Stimulated activated CD4-positive, alpha-beta T cell treated with anti-CD3 and anti-CD28 coated beads, Interleukin-4, amount 100 ng/mL, for 48 hours (primary cell): ENCODE data around the gene COL26A1.

ENCODE experiments used
- DNase-seq, 2 donors: peaks; one replicate each; pipeline ENCODE4 v3.0.0-alpha.2; 2020; ENCODE audit warnings: low read depth in 2 of 2

COL26A1 gene

GRCh38 chr7:101575168-101575567, 212.5 kb downstream of the COL26A1 start:
- DNase-seq = no peak

DNA sequence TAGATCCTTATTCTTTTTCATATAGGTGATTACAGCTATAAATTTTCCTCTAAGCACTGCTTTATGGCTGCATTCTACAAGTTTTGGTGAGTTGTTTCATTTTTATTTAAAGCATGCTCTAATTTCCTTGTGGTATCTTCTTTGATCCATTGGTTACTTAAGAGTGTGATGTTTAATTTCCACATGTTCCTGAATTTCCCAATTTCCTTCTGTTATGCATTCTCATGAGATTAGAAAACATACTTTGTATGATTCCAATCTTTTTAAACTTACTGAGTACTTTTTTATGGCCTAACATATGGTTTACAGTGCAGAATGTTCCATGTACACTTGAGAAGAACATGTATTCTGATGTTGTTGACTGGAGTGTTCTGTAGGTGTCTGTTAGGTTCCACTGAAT, 213.0 kb downstream of the COL26A1 start:
- DNase-seq = no peak

- DNase-seq = no peak
Observed at GRCh38 chr7:101576998-101577397, 214.3 kb downstream of the COL26A1 start.

DNA sequence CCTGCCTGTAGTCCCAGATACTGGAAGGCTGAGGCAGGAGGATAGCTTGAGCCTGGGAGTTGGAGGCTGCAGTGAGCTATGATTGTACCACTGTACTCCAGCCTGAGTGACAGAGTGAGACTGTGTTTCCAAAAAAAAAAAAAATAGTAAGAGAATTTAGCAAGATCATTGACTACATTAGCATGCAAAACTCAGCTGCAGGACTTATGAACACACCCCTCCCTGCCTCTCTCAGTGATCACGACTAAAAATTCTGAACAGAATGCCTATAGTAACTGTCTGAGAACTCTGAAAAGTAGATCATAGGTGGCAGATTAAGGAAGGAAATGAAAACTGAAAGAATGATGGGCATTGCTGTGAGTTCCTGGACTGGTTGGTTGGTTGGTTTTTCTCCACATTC, 215.9 kb downstream of the COL26A1 start:
- no peak for DNase-seq

- DNase-seq = no peak
Observed at GRCh38 chr7:101580596-101580995, 217.9 kb downstream of the COL26A1 start.

- no peak for DNase-seq
Observed at GRCh38 chr7:101581891-101582290, 219.2 kb downstream of the COL26A1 start.

- DNase-seq = no peak
Observed at GRCh38 chr7:101582971-101583370, 220.3 kb downstream of the COL26A1 start.

DNA sequence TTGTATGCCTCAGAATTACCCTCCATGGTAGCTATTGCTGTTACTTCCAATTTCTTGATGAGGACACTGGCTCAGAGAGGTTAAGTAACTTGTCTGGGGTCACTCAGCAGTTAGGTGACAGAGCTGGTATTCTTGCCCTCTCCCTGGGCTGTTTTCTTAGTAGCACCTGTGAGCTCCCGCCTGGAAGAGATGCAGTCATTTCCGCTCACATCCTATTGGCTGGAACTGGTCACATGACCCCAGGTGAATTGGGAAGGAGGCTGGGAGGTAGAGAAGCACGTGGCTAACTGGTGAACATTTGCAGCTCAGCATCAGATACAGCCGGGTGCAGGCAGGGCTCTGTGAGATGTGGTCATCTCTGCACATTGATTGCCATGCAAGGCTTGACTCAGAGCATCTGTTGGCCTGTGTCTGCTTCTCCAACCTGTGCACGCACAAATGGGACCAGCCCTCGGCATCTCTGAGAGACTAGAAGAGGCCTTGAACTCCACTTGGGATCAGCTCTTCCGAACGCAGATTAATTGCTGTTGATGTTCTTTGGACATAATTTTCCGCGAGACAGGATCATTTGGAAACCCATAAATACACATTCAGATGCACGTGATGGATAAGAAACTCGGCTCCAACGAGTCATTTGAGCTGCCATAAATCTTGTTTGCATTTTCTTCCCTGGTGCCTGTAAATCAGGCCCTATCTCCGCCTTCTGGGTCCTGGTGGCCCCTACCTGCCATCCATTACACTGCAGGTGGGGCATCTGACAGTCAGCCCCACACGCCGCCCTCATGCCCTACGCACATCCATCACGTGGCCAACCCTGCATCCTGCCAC, 223.6 kb downstream of the COL26A1 start:
- no peak for DNase-seq

DNA sequence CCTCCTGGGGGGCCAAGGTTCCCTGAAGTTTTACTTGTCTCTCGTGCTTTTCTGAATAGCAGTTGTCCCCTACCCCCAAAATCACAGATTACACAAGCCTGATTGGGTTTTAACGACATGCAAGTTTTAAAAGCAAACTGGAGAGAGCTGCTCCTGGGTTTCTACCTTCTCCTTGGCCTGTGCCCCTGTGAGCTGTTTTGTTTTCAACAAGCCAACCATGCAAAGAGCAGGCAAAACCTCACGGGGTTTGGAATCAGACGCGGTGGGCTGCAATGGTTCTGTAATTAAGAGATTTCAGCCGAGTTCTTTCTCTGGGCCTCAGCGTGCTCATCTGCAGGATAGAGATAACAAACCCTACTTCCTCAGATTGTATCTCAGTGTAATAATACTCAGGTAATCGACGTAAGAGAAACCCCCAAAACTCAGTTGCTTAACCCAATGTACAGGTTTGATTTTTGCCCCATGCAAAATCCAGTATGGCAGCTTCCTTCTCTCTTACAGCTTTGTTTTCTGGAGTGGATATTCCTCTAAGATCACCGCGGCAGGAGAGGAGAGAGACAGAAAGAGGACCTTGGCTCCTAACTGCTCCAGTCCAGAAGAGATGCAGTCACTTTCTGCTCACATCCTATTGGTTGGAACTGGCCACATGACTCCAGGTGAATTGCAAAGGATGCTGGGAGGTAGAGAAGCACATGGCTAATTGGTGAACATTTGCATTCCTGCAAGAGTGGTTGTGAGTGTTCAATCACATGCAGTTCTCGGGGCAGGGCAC, 224.4 kb downstream of the COL26A1 start:
- DNase-seq = no peak

DNA sequence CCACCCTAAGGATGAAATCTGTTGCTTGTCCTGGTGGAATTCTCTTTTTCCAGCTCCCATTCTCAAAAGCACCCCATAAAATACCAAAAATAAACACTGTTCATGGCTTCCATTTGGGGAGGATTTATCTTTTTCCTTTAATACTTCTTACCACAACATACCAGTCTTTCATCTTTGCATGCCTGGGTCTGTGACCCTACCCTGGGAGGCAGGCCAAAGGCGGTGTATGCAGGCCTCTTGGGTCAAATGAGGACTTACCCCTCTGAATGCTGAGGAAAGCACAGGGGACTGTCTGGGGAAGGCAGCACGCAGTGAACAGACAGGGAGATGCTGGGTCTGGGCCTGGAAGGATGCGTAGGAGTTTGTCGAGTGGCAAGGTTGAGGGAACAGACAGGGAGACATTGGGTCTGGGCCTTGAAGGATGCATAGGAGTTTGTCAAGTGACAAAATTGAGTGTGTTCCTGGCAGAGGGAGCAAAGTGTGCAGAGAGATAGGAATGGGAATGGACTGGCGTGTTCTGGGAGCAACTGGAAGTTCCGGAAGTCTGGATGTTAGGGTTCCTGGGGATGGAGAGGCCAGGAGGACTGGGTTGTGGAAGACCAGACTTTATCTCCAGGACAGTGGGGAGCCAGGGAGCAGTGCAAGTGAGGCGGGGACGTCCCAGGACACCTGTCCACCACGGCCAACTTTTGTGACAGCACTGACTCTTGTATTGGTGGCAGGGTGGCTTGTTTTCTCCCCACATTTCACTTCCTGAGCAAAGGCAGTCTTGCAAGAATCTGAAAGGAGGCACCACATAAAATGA, 225.7 kb downstream of the COL26A1 start:
- no peak for DNase-seq

GRCh38 chr7:101589052-101589451, 226.4 kb downstream of the COL26A1 start:
- DNase-seq = no peak

- DNase-seq = no peak
Observed at GRCh38 chr7:101589976-101590662, 227.4 kb downstream of the COL26A1 start.

- no peak for DNase-seq
Observed at GRCh38 chr7:101590663-101591435, 228.2 kb downstream of the COL26A1 start.

- DNase-seq = no peak
Observed at GRCh38 chr7:101591504-101591903, 228.8 kb downstream of the COL26A1 start.

DNA sequence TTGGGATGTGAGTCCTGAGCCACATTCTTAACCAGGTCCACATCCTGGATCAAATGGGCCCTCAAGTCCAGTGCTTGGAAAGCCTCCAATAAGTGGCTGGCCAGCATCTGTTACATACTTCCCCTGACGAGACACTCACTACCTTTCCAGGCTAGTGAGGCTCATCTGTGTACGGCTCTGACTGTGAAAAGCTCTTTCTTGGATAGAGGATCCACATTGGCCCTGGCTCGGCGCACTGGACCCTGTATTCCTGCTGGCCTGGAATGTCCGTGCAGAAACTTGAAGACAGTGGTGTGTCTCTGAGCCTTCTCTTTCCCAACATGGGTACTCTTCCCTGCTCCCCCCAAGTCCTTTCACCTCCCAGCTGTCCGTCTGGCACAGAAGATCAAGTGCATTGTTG, 230.9 kb downstream of the COL26A1 start:
- no peak for DNase-seq

- no peak for DNase-seq
Observed at GRCh38 chr7:101594790-101595189, 232.1 kb downstream of the COL26A1 start.

DNA sequence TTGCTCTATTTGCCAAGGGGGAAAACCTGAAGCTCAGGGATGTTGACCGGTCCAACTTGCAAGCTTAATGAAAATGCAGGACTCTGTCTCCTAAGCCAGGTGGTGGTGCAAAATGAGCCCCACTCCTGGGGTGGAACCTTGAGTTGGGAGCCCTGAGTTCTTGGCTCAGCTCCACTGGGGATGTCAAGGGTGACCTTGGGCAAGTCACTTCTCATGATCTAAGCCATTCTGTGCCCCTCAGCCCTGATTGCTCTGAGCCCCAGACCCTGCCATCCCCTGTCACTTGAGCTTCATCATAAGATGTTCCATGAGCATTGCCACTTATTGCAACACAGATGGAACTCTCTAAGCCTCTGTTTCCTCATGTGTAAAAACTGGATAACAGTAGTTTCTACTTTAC, 232.6 kb downstream of the COL26A1 start:
- DNase-seq = no peak

- DNase-seq = no peak
Observed at GRCh38 chr7:101595766-101596537, 233.3 kb downstream of the COL26A1 start.

GRCh38 chr7:101596898-101597297, 234.2 kb downstream of the COL26A1 start:
- DNase-seq = no peak

GRCh38 chr7:101597941-101598340, 235.3 kb downstream of the COL26A1 start:
- no peak for DNase-seq
